ENCODE data around the gene C17orf107. TPM values are rescaled to one million over a fixed set of nuclear protein-coding genes. Genes with fewer than 3 reads are reported as not detected.

The C17orf107 gene
- total RNA-seq, 1 donor from 2014 or later: 2.7 TPM

DNA sequence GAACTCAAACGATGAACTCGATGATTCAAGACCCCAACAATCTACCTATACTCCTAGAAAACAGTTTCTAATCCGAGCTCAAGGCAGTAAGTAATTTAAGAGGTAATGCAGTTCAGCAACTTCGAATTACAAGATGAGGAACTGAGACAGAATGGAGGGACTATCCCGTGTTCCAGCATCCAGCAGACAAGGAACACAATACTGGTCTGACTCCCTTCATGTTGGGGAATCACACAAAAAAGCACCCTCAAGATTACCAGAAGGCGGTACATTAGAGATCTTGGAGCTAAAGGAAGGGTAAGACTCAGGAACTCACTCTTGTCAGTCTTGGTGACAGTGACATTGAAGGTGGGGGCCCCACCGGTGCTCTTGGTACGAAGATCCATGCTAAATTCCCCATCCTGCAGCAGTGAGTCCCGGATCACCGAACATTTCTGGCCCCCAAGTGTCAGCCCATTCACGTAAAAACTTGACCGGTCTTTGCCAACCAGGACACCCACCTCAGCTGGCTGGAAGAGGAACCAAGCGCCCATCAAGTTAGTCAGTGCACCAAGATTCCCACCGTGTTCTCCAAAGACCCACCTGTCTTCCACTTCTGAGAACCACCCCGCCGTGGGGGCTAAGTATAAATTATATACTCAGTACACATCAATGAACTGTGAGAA, 47.1 kb downstream of the C17orf107 start:
- H3K4me1 ChIP-seq: peaks cover 64% of the 10 kb centered on the region
- no peak for DNase-seq
- intact Hi-C loops (cut with DNase I): no loop called here
- peak overlapping the region; percentile 97 for H3K27ac ChIP-seq
- no peaks in the 10 kb centered on the region for H3K9me3 ChIP-seq
- peaks cover 49% of the 10 kb centered on the region for H3K36me3 ChIP-seq
- TF ChIP-seq, protein P1, sequence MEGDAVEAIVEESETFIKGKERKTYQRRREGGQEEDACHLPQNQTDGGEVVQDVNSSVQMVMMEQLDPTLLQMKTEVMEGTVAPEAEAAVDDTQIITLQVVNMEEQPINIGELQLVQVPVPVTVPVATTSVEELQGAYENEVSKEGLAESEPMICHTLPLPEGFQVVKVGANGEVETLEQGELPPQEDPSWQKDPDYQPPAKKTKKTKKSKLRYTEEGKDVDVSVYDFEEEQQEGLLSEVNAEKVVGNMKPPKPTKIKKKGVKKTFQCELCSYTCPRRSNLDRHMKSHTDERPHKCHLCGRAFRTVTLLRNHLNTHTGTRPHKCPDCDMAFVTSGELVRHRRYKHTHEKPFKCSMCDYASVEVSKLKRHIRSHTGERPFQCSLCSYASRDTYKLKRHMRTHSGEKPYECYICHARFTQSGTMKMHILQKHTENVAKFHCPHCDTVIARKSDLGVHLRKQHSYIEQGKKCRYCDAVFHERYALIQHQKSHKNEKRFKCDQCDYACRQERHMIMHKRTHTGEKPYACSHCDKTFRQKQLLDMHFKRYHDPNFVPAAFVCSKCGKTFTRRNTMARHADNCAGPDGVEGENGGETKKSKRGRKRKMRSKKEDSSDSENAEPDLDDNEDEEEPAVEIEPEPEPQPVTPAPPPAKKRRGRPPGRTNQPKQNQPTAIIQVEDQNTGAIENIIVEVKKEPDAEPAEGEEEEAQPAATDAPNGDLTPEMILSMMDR (IDR thresholded peaks at IDR 0.05): no peak
- no peaks in the 10 kb centered on the region for H3K27me3 ChIP-seq
- no peak for ATAC-seq
- H3K4me3 ChIP-seq: peak overlapping the region; percentile 99

DNA sequence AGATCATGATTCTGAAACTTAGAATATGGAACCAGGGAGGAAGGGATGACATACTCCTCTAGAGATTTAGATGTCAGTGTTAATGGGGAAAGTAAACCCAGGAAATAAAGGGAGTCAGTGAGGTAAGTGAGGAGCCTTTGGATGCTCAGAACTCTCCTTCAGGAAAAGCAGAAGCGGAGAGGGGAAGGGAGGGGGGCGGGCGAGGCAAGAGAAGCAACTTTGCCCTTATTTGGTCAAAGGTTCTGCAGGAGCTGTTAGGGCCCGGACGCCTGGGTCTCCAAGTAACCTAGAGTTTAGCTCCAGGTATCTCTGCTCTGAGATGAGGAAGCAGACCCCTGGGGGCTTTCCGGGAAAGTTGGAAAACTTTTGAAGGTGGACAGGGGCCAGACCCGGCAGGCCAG, 47.7 kb downstream of the C17orf107 start:
- ATAC-seq (no peak), DNase-seq (no peak)
- Histone ChIP-seq H3K27me3 (no peaks in the 10 kb centered on the region), H3K4me3 (peak overlapping the region; percentile 99), H3K9me3 (no peaks in the 10 kb centered on the region), H3K36me3 (peaks cover 47% of the 10 kb centered on the region), H3K27ac (peak overlapping the region; percentile 97), H3K4me1 (peaks cover 58% of the 10 kb centered on the region)
- TF ChIP-seq, protein P1 (IDR thresholded peaks at IDR 0.05): no peak
- intact Hi-C loops (cut with DNase I): no loop called here

DNA sequence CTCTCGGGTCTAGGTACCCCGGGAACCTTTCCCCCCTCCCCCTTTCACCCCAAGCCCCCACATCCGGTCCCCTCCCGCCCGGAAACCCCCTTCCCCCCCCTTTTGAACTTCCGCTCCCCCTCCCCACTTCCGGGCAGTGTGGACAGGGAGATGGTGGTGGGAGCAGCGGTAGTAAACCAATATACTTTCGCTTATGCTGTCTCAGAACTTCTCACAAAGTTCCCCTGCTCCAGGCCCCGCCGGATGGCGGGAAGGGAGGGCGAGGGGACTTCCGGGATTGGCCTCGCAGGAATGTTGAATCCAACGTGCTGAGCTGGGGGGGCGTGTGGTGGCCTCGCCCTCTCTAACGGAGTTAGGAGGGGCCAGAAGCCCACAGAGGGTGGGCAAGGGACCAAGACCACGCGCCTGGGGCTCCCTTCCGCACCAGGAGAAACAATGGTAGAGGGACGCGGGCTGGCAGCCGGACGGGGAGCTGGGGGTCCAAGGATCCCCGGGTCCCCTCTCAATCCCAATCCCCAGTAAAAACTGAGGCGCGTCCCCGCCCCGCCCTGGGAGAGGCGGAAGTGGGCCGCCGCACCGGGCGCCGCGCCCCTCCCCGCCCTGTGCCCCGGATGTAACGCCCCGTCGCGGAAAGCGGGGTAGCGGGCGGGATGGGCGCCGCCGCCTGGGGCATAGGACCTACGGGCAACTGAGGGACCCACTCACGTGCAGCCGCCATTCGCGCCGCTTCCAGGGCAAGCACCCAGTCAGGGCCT, 48.3 kb downstream of the C17orf107 start:
- DNase-seq (peak; percentile 88), ATAC-seq (peak; percentile 52)
- TF ChIP-seq, protein P1 (IDR thresholded peaks at IDR 0.05): no peak
- H3K9me3 ChIP-seq: no peaks in the 10 kb centered on the region
- H3K4me1 ChIP-seq: peaks cover 54% of the 10 kb centered on the region
- H3K27ac ChIP-seq: peak overlapping the region; percentile 97
- H3K36me3 ChIP-seq: peaks cover 41% of the 10 kb centered on the region
- H3K4me3 ChIP-seq: peak overlapping the region; percentile 99
- intact Hi-C loops (cut with DNase I): no loop called here
- H3K27me3 ChIP-seq: no peaks in the 10 kb centered on the region

DNA sequence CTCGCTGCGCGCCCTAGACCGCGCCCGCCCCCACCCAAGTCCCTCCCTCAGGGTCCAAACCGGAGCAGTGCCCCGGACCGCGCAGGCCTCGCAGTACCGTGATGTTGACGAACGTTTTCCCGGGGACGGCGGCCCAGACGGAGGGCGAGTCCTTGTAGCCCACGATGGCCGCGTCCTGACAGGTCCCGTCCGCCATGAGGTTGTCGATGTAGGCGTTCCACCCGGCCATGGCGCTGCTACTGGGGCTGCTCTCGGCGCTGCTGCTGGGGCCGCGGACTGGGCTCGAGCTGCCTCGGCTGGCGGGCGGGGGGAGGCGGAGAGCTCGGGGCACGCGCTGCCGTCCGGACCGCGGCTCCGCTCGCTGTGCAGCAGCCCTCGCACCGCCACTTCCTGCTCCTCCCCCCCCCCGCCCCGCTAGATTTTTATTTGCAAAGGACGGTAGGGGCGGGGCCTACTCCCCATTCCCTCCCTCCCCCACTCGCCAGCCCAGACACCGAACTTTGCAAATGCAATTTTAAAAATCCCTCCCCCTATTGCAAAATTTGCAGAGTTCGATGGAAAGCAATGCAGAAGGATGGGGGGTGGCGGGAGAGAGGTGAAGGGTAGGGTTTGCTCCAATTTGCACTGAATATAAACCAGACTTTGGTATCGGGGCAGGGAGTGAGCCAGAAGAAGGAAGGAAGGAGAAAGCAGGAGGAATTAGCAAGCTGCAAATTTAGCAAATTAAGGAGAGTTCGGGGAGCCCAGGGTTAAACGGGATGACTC, 49.0 kb downstream of the C17orf107 start, which contains the start of gene PFN1:
Gene PFN1, minus strand, starts transcription at position 365 of the 765 bp plus-strand sequence. Its CDS starts 136 bp downstream, at position 229.
- DNase-seq (peak; percentile 95), ATAC-seq (peak; percentile 80)
- Histone ChIP-seq H3K9me3 (no peaks in the 10 kb centered on the region), H3K4me1 (peaks cover 46% of the 10 kb centered on the region), H3K27ac (peak within 1 kb of the TSS; percentile 97), H3K36me3 (peaks cover 33% of the 10 kb centered on the region), H3K4me3 (peak within 1 kb of the TSS; percentile 99), H3K27me3 (no peaks in the 10 kb centered on the region)
- intact Hi-C loops (cut with DNase I): no loop called here
- TF ChIP-seq, protein P1 (IDR thresholded peaks at IDR 0.05): no peak

DNA sequence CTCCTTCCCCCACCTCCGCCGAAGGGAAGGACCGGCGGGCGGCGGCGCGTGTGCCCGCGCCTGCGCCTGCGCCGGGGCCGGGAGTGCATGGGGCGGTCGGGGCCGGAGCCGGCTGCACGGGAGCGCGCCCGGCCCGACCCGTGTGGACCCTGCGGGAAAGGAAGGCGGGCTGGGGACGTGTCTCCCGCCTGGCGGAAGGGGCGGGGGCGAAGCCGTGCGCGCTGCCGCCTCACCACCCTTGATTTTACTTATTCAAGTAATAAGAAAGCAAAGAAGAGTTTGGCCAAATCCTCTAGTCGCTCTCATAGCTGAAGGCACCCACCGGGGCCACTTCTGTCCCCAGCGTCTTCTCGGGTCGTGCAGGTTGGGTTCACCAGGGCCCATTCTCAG, 49.6 kb downstream of the C17orf107 start:
- DNase-seq: peak; percentile 94
- H3K27ac ChIP-seq: peak overlapping the region; percentile 97
- intact Hi-C loops (cut with DNase I): no loop called here

More for the DNA sequence above, 49.6 kb downstream of the C17orf107 start:
- peak; percentile 80 for ATAC-seq
- peaks cover 46% of the 10 kb centered on the region for H3K4me1 ChIP-seq
- no peaks in the 10 kb centered on the region for H3K9me3 ChIP-seq
- peaks cover 27% of the 10 kb centered on the region for H3K36me3 ChIP-seq
- peak overlapping the region; percentile 99 for H3K4me3 ChIP-seq
- no peaks in the 10 kb centered on the region for H3K27me3 ChIP-seq
- TF ChIP-seq, protein P1 (IDR thresholded peaks at IDR 0.05): no peak

Data from upper lobe of right lung (tissue), 1 donor.